GM19452 (cell line): Measurements from ENCODE around the gene ODAPH.
"Not testable (repeated sequence)": the region's sequence is repeated elsewhere in the genome, so short reads cannot be mapped to it uniquely, and the experiment has no call there.

Experiments
- ATAC-seq: cut with Tn5 transposase; IDR thresholded peaks from one replicate; pipeline ENCODE4 v1.9.1; 2021; ENCODE audit not compliant: unreplicated experiment

The ODAPH gene

GRCh38 chr4:75544220-75544619 is 11.6 kb upstream of the ODAPH start:
- not testable (repeated sequence) for ATAC-seq

- no peak for ATAC-seq
These were observed 11.0 kb upstream of the ODAPH start for GRCh38 chr4:75544870-75545269.

- no peak for ATAC-seq
These were observed 10.3 kb upstream of the ODAPH start for GRCh38 chr4:75545526-75545925.

- ATAC-seq = no peak
These were observed 8.0 kb upstream of the ODAPH start for GRCh38 chr4:75547647-75548387.

GRCh38 chr4:75549019-75549418 is 6.8 kb upstream of the ODAPH start:
- no peak for ATAC-seq

- no peak for ATAC-seq
These were observed 3.4 kb upstream of the ODAPH start for GRCh38 chr4:75552452-75552851.

GRCh38 chr4:75557696-75558095 is 1.8 kb downstream of the ODAPH start:
- no peak for ATAC-seq

GRCh38 chr4:75561789-75562188 is 5.9 kb downstream of the ODAPH start:
- ATAC-seq = no peak

GRCh38 chr4:75564023-75564422 is 8.2 kb downstream of the ODAPH start:
- no peak for ATAC-seq

- no peak for ATAC-seq
These were observed 9.6 kb downstream of the ODAPH start for GRCh38 chr4:75565481-75565880.

GRCh38 chr4:75566911-75567310 is 11.0 kb downstream of the ODAPH start:
- ATAC-seq = no peak

GRCh38 chr4:75567725-75568124 is 11.9 kb downstream of the ODAPH start:
- no peak for ATAC-seq

- ATAC-seq = no peak
These were observed 28.2 kb downstream of the ODAPH start for GRCh38 chr4:75584067-75584466.

- no peak for ATAC-seq
These were observed 37.5 kb downstream of the ODAPH start for GRCh38 chr4:75593393-75593792.

- no peak for ATAC-seq
These were observed 40.2 kb downstream of the ODAPH start for GRCh38 chr4:75596061-75596460.

GRCh38 chr4:75598390-75598789 is 42.5 kb downstream of the ODAPH start:
- no peak for ATAC-seq

- no peak for ATAC-seq
These were observed 43.8 kb downstream of the ODAPH start for GRCh38 chr4:75599647-75600046.

- no peak for ATAC-seq
These were observed 50.1 kb downstream of the ODAPH start for GRCh38 chr4:75605928-75606327.

GRCh38 chr4:75612306-75612705 is 56.4 kb downstream of the ODAPH start:
- no peak for ATAC-seq
